ENCODE data around the gene ISG20L2.

Gene ISG20L2

DNA sequence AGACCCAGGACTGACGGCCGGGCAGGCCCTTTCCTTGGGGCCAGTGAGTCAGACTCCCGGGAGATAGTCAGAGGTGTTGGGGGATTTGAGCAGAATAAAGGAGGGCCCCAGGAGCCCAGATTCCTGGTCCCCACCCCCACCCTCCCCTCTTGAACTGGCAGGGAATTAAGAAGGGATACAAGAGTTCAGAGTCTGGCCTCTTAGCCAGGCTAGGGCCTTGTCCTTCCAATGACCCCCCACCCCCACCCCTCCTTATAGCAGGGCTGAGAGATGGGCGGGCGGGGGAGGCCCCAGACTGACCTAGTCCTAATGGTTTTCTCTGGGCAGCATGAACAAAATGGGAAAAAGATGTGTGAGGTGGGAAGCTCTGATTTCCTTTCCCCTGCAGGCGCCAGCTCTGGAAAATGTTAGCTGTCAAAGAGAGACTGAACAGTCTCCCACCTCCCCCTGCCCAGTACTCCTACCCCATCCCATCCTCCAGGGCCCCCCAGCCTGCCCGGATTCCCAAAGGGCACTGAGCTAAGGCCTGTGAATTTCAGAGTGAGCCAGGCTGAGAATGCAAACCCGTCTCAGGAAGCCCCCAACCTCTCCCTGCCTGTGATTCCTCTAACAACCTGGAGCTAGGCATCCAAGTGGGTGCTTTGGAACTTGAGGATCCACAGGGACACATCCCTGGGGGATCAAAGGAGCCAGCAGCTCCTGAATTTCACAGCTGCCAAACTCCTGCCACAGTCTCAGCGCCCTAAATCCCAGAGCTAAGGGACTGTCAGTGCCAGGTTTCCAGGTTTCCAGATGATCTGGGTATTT is 17.4 kb downstream of the ISG20L2 start:
- no peaks in the 10 kb centered on the region for H3K9me3 ChIP-seq (ENCODE audit: low read length)
- H3K4me1 ChIP-seq (ENCODE audit: insufficient read depth, low read length, severe bottlenecking), result peaks cover 5% of the 10 kb centered on the region
- H3K9me2 ChIP-seq (ENCODE audit: low read depth, low read length), result no peaks in the 10 kb centered on the region
- no peak overlapping the region for H2AFZ ChIP-seq (ENCODE audit: low read length)
- no peak overlapping the region for H3K27ac ChIP-seq (ENCODE audit: low read depth, low read length, poor library complexity, severe bottlenecking)
- H3K4me3 ChIP-seq (ENCODE audit: low read depth, low read length, poor library complexity, severe bottlenecking), result no peak overlapping the region
- no peaks in the 10 kb centered on the region for H3K79me2 ChIP-seq (ENCODE audit: insufficient read depth, low read length)
- H3F3A ChIP-seq (ENCODE audit: insufficient read depth, low read length), result no peaks in the 10 kb centered on the region
- H4K20me1 ChIP-seq (ENCODE audit: insufficient read depth, low read length), result no peaks in the 10 kb centered on the region
- H3K9ac ChIP-seq (ENCODE audit: low read length), result no peak overlapping the region
- H3K27me3 ChIP-seq (ENCODE audit: insufficient read depth, low read length), result no peaks in the 10 kb centered on the region
- H3K36me3 ChIP-seq (ENCODE audit: insufficient read depth, low read length), result no peaks in the 10 kb centered on the region; the same call in 1 of the 2 replicates
- no peak overlapping the region for H3K4me2 ChIP-seq (ENCODE audit: low read length)
- TF ChIP-seq, protein P1, sequence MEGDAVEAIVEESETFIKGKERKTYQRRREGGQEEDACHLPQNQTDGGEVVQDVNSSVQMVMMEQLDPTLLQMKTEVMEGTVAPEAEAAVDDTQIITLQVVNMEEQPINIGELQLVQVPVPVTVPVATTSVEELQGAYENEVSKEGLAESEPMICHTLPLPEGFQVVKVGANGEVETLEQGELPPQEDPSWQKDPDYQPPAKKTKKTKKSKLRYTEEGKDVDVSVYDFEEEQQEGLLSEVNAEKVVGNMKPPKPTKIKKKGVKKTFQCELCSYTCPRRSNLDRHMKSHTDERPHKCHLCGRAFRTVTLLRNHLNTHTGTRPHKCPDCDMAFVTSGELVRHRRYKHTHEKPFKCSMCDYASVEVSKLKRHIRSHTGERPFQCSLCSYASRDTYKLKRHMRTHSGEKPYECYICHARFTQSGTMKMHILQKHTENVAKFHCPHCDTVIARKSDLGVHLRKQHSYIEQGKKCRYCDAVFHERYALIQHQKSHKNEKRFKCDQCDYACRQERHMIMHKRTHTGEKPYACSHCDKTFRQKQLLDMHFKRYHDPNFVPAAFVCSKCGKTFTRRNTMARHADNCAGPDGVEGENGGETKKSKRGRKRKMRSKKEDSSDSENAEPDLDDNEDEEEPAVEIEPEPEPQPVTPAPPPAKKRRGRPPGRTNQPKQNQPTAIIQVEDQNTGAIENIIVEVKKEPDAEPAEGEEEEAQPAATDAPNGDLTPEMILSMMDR (IDR thresholded peaks at IDR 0.05; ENCODE audit: low read length), result no peak
- no peak for TF ChIP-seq EZH2 (IDR thresholded peaks at IDR 0.05; ENCODE audit: borderline replicate concordance, low read length)

GRCh38 chr1:156709757-156710489 is 18.6 kb downstream of the ISG20L2 start:
- H3K9ac ChIP-seq (ENCODE audit: low read length), result no peak overlapping the region
- no peaks in the 10 kb centered on the region for H3K27me3 ChIP-seq (ENCODE audit: insufficient read depth, low read length)
- H3K9me2 ChIP-seq (ENCODE audit: low read depth, low read length), result no peaks in the 10 kb centered on the region
- no peaks in the 10 kb centered on the region for H3F3A ChIP-seq (ENCODE audit: insufficient read depth, low read length)
- no peaks in the 10 kb centered on the region for H3K36me3 ChIP-seq (ENCODE audit: insufficient read depth, low read length)
- H3K4me3 ChIP-seq (ENCODE audit: low read depth, low read length, poor library complexity, severe bottlenecking), result no peak overlapping the region
- no peaks in the 10 kb centered on the region for H4K20me1 ChIP-seq (ENCODE audit: insufficient read depth, low read length)
- no peaks in the 10 kb centered on the region for H3K79me2 ChIP-seq (ENCODE audit: insufficient read depth, low read length)
- TF ChIP-seq EZH2 (IDR thresholded peaks at IDR 0.05; ENCODE audit: borderline replicate concordance, low read length), result no peak
- TF ChIP-seq, protein P1 (IDR thresholded peaks at IDR 0.05; ENCODE audit: low read length), result no peak
- H3K27ac ChIP-seq (ENCODE audit: low read depth, low read length, poor library complexity, severe bottlenecking), result no peak overlapping the region
- H3K4me1 ChIP-seq (ENCODE audit: insufficient read depth, low read length, severe bottlenecking), result peaks cover 15% of the 10 kb centered on the region
- no peak overlapping the region for H3K4me2 ChIP-seq (ENCODE audit: low read length)
- no peaks in the 10 kb centered on the region for H3K9me3 ChIP-seq (ENCODE audit: low read length)
- no peak overlapping the region for H2AFZ ChIP-seq (ENCODE audit: low read length)

- Histone ChIP-seq H3K9me2 (ENCODE audit: low read depth, low read length) (no peaks in the 10 kb centered on the region), H3K27ac (ENCODE audit: low read depth, low read length, poor library complexity, severe bottlenecking) (no peak overlapping the region), H3K9ac (ENCODE audit: low read length) (no peak overlapping the region), H2AFZ (ENCODE audit: low read length) (no peak overlapping the region), H3K36me3 (ENCODE audit: insufficient read depth, low read length) (no peaks in the 10 kb centered on the region), H3K9me3 (ENCODE audit: low read length) (no peaks in the 10 kb centered on the region), H3K4me3 (ENCODE audit: low read depth, low read length, poor library complexity, severe bottlenecking) (no peak overlapping the region), H3K4me2 (ENCODE audit: low read length) (no peak overlapping the region), H3K27me3 (ENCODE audit: insufficient read depth, low read length) (peaks cover 3% of the 10 kb centered on the region; the same call in 1 of the 2 replicates), H3K4me1 (ENCODE audit: insufficient read depth, low read length, severe bottlenecking) (peaks cover 15% of the 10 kb centered on the region), H4K20me1 (ENCODE audit: insufficient read depth, low read length) (no peaks in the 10 kb centered on the region), H3K79me2 (ENCODE audit: insufficient read depth, low read length) (no peaks in the 10 kb centered on the region), H3F3A (ENCODE audit: insufficient read depth, low read length) (no peaks in the 10 kb centered on the region)
- TF ChIP-seq, protein P1 (IDR thresholded peaks at IDR 0.05; ENCODE audit: low read length), result no peak
- TF ChIP-seq EZH2 (IDR thresholded peaks at IDR 0.05; ENCODE audit: borderline replicate concordance, low read length), result no peak
These were observed 19.5 kb downstream of the ISG20L2 start for GRCh38 chr1:156709031-156709430.

All from OCI-LY1 (cell line).